Endometrial microvascular endothelial cells (primary cell): ENCODE data around the gene PSMB5. TPM values are rescaled to one million over a fixed set of nuclear protein-coding genes. Genes with fewer than 3 reads are reported as not detected.

Source experiments
- in situ Hi-C: cut with HindIII; loops from 2 replicates; pipeline ENCODE4 v1.10.0; 2017; ENCODE audit warnings: low sequenced_read_pairs, low pct_unique_long_range_greater_than_20kb; ENCODE audit errors: inconsistent ontology term
- total RNA-seq: library from RNA; depleted of rRNA; stranded (reverse); fragments of >200 nt; gene quantifications from one replicate; pipeline ENCODE4 v1.2.3, GENCODE V29; 2015; ENCODE audit errors: inconsistent ontology term

The PSMB5 gene
- total RNA-seq, 1 donor from 2014 or later: 352 TPM

DNA sequence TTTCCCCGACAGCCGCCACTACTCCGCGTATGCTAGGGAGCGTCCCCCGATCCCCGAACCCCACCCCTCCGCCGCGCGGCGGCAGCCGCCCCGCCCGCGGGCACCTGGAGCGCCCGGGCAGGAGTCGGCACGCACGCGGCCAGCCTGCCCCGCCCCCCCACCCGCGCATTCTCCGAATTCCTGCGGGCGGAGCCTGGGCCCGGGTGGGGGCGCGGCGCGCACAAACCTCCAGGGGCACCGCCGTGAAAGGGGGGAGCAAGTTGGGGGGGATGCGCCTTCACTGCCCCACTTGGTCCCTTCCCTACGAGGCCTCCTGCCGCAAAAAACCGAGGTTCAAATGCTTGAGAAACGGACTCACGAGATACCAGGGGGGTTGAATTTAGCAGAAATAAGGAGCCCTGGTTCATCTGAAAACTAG is 54.0 kb downstream of the PSMB5 start:
- in situ Hi-C loops: loop anchor here (25.0 kb wide), 1 partner anchor 107 kb away; the partner anchor contains the start of genes ACIN1 and C14orf119

DNA sequence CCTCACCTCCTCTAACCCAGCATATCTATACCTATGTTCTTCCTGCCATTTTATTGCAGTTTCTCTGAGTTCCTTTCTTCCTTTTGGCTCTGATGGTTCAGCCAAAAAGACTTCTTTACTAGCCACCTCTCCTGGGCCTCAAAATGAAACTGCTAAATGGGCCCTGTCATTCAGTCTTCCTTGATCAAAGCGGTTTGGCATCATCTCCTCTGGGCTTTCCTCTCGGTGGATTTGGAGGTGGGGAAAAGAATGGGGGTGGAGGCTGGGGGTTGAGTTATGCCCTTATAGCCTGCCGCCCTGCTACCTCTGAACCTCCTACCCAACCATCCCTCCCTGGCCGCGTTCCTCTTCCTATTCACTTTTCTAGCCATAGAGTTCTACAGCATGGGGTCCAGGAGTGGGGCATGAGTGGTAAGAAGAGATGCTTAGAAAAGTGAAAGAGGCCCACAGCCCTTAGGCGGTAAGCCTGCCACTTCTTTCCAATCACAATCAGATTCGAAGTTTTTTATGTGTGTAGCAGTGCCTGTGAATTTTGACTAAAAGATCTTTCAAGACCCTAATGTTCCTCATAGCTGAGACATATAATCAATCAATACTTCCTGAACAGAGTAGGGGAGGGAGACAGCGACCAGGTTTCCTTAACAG is 54.8 kb downstream of the PSMB5 start:
- in situ Hi-C loops: loop anchor here (25.0 kb wide), 1 partner anchor 107 kb away; the partner anchor contains the start of genes ACIN1 and C14orf119

DNA sequence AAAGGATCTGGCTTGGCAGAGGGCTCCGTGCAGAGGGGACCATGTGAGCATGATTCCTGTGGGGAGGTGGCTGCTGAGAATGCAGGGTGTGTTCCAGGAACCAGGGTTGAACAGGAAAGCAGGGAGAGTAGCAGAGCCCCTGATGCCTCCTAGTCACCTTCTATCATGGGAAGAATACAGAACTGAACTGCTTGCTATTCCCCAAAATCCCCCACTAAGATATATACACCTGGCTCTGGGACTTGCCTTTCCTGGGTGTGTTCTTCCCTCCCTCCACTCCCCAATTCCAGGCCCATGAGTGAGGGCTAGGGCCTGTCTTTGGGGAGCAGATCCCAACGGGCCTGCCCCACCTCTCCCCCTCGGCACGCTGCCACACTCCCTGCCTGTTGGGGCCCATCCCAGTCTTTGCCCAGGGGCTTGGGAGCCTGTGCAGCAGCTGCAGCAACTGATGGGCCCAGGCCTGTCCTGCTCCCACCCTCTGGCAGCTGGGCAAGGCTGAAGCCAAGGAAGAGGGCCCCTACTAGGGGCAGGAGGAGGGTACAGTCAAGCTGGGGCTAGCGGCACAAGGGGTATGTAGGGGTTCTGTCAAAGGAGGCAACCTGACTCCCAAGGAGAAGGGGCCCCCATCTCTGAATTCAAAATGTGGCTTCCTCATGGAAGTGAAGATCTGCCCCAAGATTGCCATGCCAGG is 55.6 kb downstream of the PSMB5 start:
- in situ Hi-C loops: loop anchor here (25.0 kb wide), 1 partner anchor 108 kb away; the partner anchor contains the start of genes ACIN1 and C14orf119

DNA sequence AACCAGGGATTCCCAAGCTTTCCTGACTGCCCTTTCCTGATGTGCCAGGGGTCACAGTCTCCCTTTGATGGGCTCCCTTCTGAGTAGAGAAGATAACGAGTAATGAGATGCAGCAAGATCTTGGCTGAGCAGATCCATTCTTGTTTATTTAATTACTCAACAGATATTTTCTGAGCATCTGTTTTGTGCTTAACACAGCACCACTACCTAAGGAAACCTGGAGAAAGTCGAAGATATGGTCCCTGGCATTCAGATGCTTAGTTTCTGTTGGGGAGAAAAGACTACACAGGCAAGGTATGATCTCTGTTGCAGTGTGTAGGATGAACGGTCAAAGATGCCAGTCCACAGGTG is 56.2 kb downstream of the PSMB5 start:
- in situ Hi-C loops: loop anchor here (25.0 kb wide), 1 partner anchor 109 kb away; the partner anchor contains the start of genes ACIN1 and C14orf119

DNA sequence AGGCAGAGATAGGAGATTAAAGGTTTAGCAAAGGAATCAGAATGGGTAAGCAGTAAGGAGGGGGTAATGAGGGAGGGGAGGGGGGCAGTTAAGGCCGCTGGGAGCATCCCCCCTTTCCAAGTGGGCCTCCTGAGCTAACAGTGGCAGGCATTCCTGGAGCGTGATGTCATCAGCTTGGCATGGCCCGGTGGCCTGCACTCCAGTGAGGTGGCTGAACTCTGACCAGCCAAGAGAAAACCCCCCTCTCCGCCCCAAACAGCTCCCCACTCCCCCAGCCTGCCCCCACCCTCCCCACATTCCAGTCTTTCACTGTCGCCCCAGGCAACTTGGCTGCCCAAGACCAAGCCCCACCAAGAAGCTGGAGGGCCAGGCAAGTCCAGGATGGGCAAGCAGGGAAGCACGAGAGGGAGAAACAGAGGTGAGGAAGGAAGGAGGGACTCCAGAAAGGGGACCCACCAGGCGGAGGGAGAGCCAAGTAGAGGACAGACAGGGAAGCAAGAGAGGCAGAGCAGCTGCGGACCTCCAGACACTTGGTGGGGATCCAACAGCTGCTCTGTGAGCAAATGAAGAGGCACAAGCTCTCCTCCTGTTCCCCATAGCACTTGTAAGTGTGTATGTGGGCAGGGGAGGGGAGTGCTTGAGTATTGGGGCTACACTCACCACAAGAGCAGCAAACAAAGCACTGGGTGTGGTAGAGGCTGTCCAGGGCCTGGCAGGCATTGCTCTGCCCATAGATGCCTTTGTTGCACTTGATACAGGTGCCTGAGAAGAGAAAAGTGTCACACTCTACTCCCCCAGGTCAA is 56.8 kb downstream of the PSMB5 start:
- in situ Hi-C loops: loop anchor here (25.0 kb wide), 1 partner anchor 109 kb away; the partner anchor contains the start of genes ACIN1 and C14orf119

DNA sequence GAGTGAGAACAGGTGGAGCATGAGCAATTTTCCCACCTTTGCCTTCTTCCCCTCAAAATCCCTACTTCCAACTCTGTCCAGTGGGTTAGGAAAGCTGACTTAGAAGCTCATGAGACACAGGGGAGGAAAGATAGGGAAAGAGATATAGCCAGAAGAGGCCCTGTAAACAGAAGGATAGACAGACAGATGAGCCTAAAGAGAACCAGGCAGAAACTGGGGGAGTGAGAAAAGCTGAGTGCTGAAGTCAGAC is 57.3 kb downstream of the PSMB5 start:
- in situ Hi-C loops: loop anchor here (25.0 kb wide), 1 partner anchor 110 kb away; the partner anchor contains the start of genes ACIN1 and C14orf119

DNA sequence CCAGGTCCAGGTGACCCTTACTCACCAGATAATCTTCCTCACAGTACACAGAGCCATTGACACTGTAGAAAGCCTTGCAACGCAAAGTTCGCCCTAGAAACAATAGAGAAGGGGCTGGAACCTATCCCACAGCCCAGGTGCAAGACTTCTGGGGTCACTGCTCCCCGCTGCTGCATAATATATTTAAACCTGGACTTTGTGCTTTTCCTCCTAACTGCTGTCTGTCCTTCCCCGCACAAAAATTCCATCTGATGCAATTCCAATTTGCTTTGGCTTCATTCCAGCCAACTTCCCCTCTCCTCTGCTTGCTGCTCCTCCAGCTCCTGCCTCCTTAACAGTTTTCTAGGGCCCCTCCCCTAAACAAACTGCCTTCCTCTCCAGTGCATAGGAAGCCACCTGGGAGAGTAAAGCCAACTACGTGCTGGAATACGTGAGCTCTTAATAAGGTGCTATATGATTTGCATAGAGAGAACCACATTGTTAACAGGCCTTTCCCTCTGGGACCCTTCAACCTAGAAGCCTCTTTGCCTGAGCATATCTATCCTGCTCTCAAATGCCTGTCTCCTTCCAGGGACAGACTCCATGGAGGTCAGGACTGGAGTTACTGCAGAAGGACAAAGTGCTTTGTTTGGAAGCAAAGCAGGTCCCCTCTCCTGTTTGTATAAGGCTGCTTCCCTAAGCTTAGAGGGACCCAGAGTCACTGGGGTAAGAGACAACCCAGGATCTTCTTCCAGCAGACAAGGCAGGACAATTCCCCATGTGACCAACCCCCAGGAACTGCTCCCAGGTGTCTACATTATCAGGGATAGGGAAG is 57.9 kb downstream of the PSMB5 start:
- in situ Hi-C loops: loop anchor here (25.0 kb wide), 1 partner anchor 110 kb away; the partner anchor contains the start of genes ACIN1 and C14orf119

Other genes with a start within 250 kb of the PSMB5 start
- gene SLC7A7, start 219.5 kb downstream of the PSMB5 start, total RNA-seq: 20.1 TPM
- 310 TPM for gene MRPL52, start 205.0 kb downstream of the PSMB5 start, total RNA-seq
- 416 TPM for gene MMP14, start 198.3 kb downstream of the PSMB5 start, total RNA-seq
- 136 TPM for gene LRP10, start 163.2 kb downstream of the PSMB5 start, total RNA-seq
- not detected for gene REM2, start 151.7 kb downstream of the PSMB5 start, total RNA-seq
- gene RBM23, start 115.8 kb downstream of the PSMB5 start, total RNA-seq: 112 TPM
- gene PRMT5, start 105.5 kb downstream of the PSMB5 start, total RNA-seq: 91.2 TPM
- gene HAUS4, start 77.8 kb downstream of the PSMB5 start, total RNA-seq: 72.8 TPM
- gene AJUBA, start 52.3 kb downstream of the PSMB5 start, total RNA-seq: 62.3 TPM
- 7.4 TPM for gene C14orf93, start 24.8 kb downstream of the PSMB5 start, total RNA-seq
- gene PSMB11, start 7.3 kb upstream of the PSMB5 start, total RNA-seq: not detected
- 17.2 TPM for gene CDH24, start 22.6 kb upstream of the PSMB5 start, total RNA-seq
- gene ACIN1, start 60.2 kb upstream of the PSMB5 start, total RNA-seq: 75.6 TPM
- 51.6 TPM for gene C14orf119, start 60.6 kb upstream of the PSMB5 start, total RNA-seq
- not detected for gene CIROP, start 70.1 kb upstream of the PSMB5 start, total RNA-seq
- gene CEBPE, start 84.4 kb upstream of the PSMB5 start, total RNA-seq: not detected
- 0.37 TPM for gene SLC7A8, start 148.8 kb upstream of the PSMB5 start, total RNA-seq
- not detected for gene RNF212B, start 203.0 kb upstream of the PSMB5 start, total RNA-seq